CD14-positive monocyte (primary cell): Measurements from ENCODE around the gene TP53TG5. TPM values are rescaled to one million over a fixed set of nuclear protein-coding genes. Genes with fewer than 3 reads are reported as not detected.

Experiments
- DNase-seq, 3 donors: peaks; one replicate each; pipeline ENCODE4 v3.0.0-alpha.2; 2011 to 2022
- H2AFZ ChIP-seq: 2 replicates; pipeline ENCODE4 v1.6.0; 2012; ENCODE audit warnings: mild to moderate bottlenecking, low read depth, low read length, inconsistent platforms; ENCODE audit not compliant: insufficient read depth, poor library complexity, severe bottlenecking
- H3K27ac ChIP-seq, 2 donors: 1 replicate in 1 of 2; 2 replicates in 1 of 2; pipeline ENCODE4 v1.5.1; 2012 to 2013; ENCODE audit warnings: low read length in 2 of 2, control low read depth in 1 of 2, inconsistent platforms in 1 of 2, low read depth in 1 of 2, mild to moderate bottlenecking in 1 of 2
- H3K27me3 ChIP-seq, 2 donors: one replicate each; pipeline versions ENCODE4 v1.6.0 to v1.6.1; 2011 to 2013; ENCODE audit warnings: low read length in 2 of 2; ENCODE audit not compliant: control insufficient read depth in 2 of 2, insufficient read depth in 2 of 2
- H3K36me3 ChIP-seq, 2 donors: replicated peaks in 1 of 2; 1 replicate in 1 of 2; 2 replicates in 1 of 2; pipeline versions ENCODE4 v1.5.1 to v1.6.1; 2012 to 2013; ENCODE audit warnings: low read length in 2 of 2, control low read depth in 1 of 2, inconsistent platforms in 1 of 2, mild to moderate bottlenecking in 1 of 2; ENCODE audit not compliant: insufficient read depth in 2 of 2, control insufficient read depth in 1 of 2
- H3K4me1 ChIP-seq, 2 donors: 1 replicate in 1 of 2; 2 replicates in 1 of 2; pipeline versions ENCODE4 v1.5.1 to v1.6.1; 2012 to 2013; ENCODE audit warnings: low read length in 2 of 2, control low read depth in 1 of 2, inconsistent platforms in 1 of 2, mild to moderate bottlenecking in 1 of 2, moderate library complexity in 1 of 2; ENCODE audit not compliant: insufficient read depth in 2 of 2, control insufficient read depth in 1 of 2
- H3K4me2 ChIP-seq: replicated peaks from 2 replicates; pipeline ENCODE3; 2012; ENCODE audit warnings: low read length, moderate library complexity, mild to moderate bottlenecking; ENCODE audit not compliant: poor library complexity, severe bottlenecking; ENCODE audit errors: extremely low read depth
- H3K4me3 ChIP-seq, 3 experiments: fragments of 200-600 bp in 1 of 3; sonication (generic) in 1 of 3; replicated peaks in 1 of 3; 1 replicate in 2 of 3; 2 replicates in 1 of 3; pipeline ENCODE4 v1.5.1; 2011 to 2013; ENCODE audit warnings: low read length in 3 of 3, mild to moderate bottlenecking in 3 of 3, control low read depth in 2 of 3, low read depth in 2 of 3, inconsistent platforms in 1 of 3, moderate library complexity in 1 of 3
- H3K79me2 ChIP-seq: 2 replicates; pipeline ENCODE4 v1.6.0; 2012; ENCODE audit warnings: mild to moderate bottlenecking, control low read depth, inconsistent platforms, low read length, moderate library complexity; ENCODE audit not compliant: insufficient read depth
- H3K9ac ChIP-seq: 2 replicates; pipeline ENCODE4 v1.6.0; 2017; ENCODE audit warnings: low read length, mild to moderate bottlenecking; ENCODE audit not compliant: insufficient read depth, poor library complexity, severe bottlenecking
- H3K9me3 ChIP-seq, 2 donors: replicated peaks in 1 of 2; 1 replicate in 1 of 2; 2 replicates in 1 of 2; pipeline versions ENCODE4 v1.5.1 to v1.6.1; 2012 to 2013; ENCODE audit warnings: low read length in 2 of 2, control low read depth in 1 of 2; ENCODE audit not compliant: control insufficient read depth in 1 of 2, insufficient read depth in 1 of 2
- H4K20me1 ChIP-seq: 2 replicates; pipeline ENCODE4 v1.6.0; 2012; ENCODE audit warnings: mild to moderate bottlenecking, low read length, control low read depth, moderate library complexity; ENCODE audit not compliant: insufficient read depth
- H3K27ac Mint-ChIP-seq, 7 donors: one replicate each; pipeline ENCODE4 v1.8.0; 2020; ENCODE audit warnings: mild to moderate bottlenecking in 7 of 7, mixed read lengths in 7 of 7, moderate library complexity in 6 of 7, inconsistent platforms in 2 of 7
- H3K27me3 Mint-ChIP-seq, 3 donors: one replicate each; pipeline ENCODE4 v1.8.0; 2021 to 2022; ENCODE audit warnings: low read depth in 3 of 3, mild to moderate bottlenecking in 3 of 3, mixed read lengths in 3 of 3, moderate library complexity in 3 of 3, inconsistent platforms in 1 of 3
- H3K36me3 Mint-ChIP-seq, 2 donors: one replicate each; pipeline ENCODE4 v1.8.0; 2020; ENCODE audit warnings: mixed read lengths in 2 of 2, inconsistent platforms in 1 of 2, mild to moderate bottlenecking in 1 of 2
- H3K4me1 Mint-ChIP-seq: one replicate; pipeline ENCODE4 v1.8.0; 2020; ENCODE audit warnings: mild to moderate bottlenecking, mixed read lengths
- H3K4me3 Mint-ChIP-seq, 2 donors: one replicate each; pipeline ENCODE4 v1.8.0; 2020; ENCODE audit warnings: mild to moderate bottlenecking in 2 of 2, mixed read lengths in 2 of 2, moderate library complexity in 1 of 2
- H3K9me3 Mint-ChIP-seq, 7 donors: one replicate each; pipeline ENCODE4 v1.8.0; 2020 to 2022; ENCODE audit warnings: mixed read lengths in 7 of 7, mild to moderate bottlenecking in 6 of 7, moderate library complexity in 6 of 7, inconsistent platforms in 2 of 7
- CTCF ChIP-seq: fragments of 200-600 bp; IDR thresholded peaks from one replicate; pipeline ENCODE4 v1.8.0; 2022; ENCODE audit warnings: antibody characterized with exemption, mild to moderate bottlenecking
- WGBS: methylation state at CpG from one replicate; pipeline ENCODE4 v1.1.5; 2013; ENCODE audit warnings: missing lambda C conversion rate; ENCODE audit not compliant: insufficient coverage; 5-methylcytosine and 5-hydroxymethylcytosine counted together
- intact Hi-C, 2 donors: fragments of 100-400 bp; cut with micrococcal nuclease; formaldehyde crosslinking; loops; one replicate each; pipeline versions ENCODE4 v1.15.0 to v1.15.1; 2023
- polyA plus RNA-seq, 3 donors: library from polyadenylated mRNA; depleted of rRNA in 1 of 3; unstranded in 2 of 3; stranded (reverse) in 1 of 3; fragments of 300-500 nt in 2 of 3; fragments of >200 nt in 1 of 3; fragmentation: Illumina TruSeq in 2 of 3; gene quantifications; 1 replicate in 2 of 3; 2 replicates in 1 of 3; pipeline ENCODE4 v1.2.3, GENCODE V29; 2012 to 2021

TP53TG5 gene
- polyA plus RNA-seq, 3 donors = 0.11 TPM; not detected in 2

DNA sequence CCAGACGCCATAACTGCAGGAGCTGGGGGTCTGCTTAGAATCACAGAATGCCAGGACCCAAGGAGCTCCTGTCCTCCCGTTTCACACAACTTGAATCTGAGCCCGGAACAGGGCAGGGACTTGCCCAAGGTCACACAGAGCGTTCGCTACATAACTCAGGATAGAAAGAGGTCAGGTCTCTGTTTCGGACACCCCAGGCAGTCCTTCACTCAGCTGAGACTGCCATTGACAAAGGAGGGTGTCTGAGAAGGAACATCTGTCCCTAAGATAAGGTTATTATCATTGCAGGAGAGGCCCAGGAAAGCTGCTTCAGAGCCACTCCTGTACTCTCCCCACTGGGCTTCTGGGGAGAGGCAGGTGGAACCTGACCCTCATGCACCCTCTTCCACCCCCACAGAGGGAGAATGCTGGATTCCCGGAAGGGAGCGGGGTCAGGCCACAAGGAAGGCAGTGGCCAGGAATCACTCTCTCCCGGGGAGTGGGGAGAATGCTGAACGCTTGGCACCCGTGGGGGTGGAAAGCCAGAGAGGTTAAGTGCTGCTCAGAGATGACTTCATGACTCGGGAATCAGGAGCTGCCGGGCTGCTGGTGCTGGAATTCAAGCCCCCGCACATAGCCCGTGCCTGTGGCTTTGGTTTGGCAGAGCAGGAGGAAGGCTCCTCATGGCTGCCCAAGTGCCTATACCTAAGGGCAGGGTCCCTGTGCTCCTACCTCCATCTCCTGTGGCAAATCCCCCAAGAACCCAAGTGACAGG, 40.6 kb downstream of the TP53TG5 start:
- Mint-ChIP-seq H3K4me3 (no peak overlapping the region), H3K27ac (peak overlapping the region in 2 of 7 donors; percentile 22 to 29), H3K4me1 (peaks cover under 1% of the 10 kb centered on the region), H3K36me3 (peaks cover 6 to 15% of the 10 kb centered on the region in 2 donors), H3K9me3 (peaks cover 0 to 2% (median 0%) of the 10 kb centered on the region in 7 donors), H3K27me3 (no peaks in the 10 kb centered on the region)
- no peaks in the 10 kb centered on the region for H3K9me3 ChIP-seq
- H3K36me3 ChIP-seq = no peaks in the 10 kb centered on the region
- H3K4me1 ChIP-seq = no peaks in the 10 kb centered on the region
- no peak overlapping the region for H3K4me3 ChIP-seq
- over 99% methylated on average over 12 of the region's 15 CpGs for WGBS
- no peaks in the 10 kb centered on the region for H4K20me1 ChIP-seq
- no peak overlapping the region for H3K4me2 ChIP-seq
- H3K27ac ChIP-seq = no peak overlapping the region
- H3K79me2 ChIP-seq = no peaks in the 10 kb centered on the region
- no peak overlapping the region for H3K9ac ChIP-seq
- intact Hi-C loops = no loop called here
- H2AFZ ChIP-seq = no peak overlapping the region
- no peaks in the 10 kb centered on the region for H3K27me3 ChIP-seq
- TF ChIP-seq CTCF = no peak
- DNase-seq = no peak

- H3K9me3 Mint-ChIP-seq = peaks cover 0 to 2% (median 0%) of the 10 kb centered on the region in 7 donors
- H3K27ac ChIP-seq = no peak overlapping the region
- H3K27me3 Mint-ChIP-seq = no peaks in the 10 kb centered on the region
- H3K36me3 Mint-ChIP-seq = peaks cover 6 to 19% of the 10 kb centered on the region in 2 donors
- H2AFZ ChIP-seq = no peak overlapping the region
- no peak overlapping the region for H3K9ac ChIP-seq
- H3K9me3 ChIP-seq = no peaks in the 10 kb centered on the region
- peak overlapping the region in 2 of 7 donors; percentile 22 to 72 for H3K27ac Mint-ChIP-seq
- H3K79me2 ChIP-seq = no peaks in the 10 kb centered on the region
- no peaks in the 10 kb centered on the region for H3K4me1 Mint-ChIP-seq
- DNase-seq = no peak
- H3K4me1 ChIP-seq = no peaks in the 10 kb centered on the region
- H3K27me3 ChIP-seq = no peaks in the 10 kb centered on the region
- H3K4me3 ChIP-seq = no peak overlapping the region
- no peak overlapping the region for H3K4me3 Mint-ChIP-seq
- no peaks in the 10 kb centered on the region for H3K36me3 ChIP-seq
- no peak for TF ChIP-seq CTCF
- no peaks in the 10 kb centered on the region for H4K20me1 ChIP-seq
- intact Hi-C loops = no loop called here
- 93% methylated on average over 10 of the region's 11 CpGs for WGBS
- no peak overlapping the region for H3K4me2 ChIP-seq
These were observed 41.4 kb downstream of the TP53TG5 start for GRCh38 chr20:45336530-45337366.
